IPS DF 4.7 (cell line): ENCODE measurements around the gene KY.
"Not testable (repeated sequence)": the region's sequence is repeated elsewhere in the genome, so short reads cannot be mapped to it uniquely, and the experiment has no call there.

Experiments used
- DNase-seq: peaks from one replicate; pipeline ENCODE4 v3.0.0-alpha.2; 2013; ENCODE audit warnings: low spot score; ENCODE audit errors: extremely low read depth

Gene KY

GRCh38 chr3:134603480-134603879, 47.3 kb downstream of the KY start:
- no peak for DNase-seq

- no peak for DNase-seq
Observed at GRCh38 chr3:134602440-134602814, 48.4 kb downstream of the KY start.

- DNase-seq, result no peak
Observed at GRCh38 chr3:134601539-134602439, 49.0 kb downstream of the KY start.

GRCh38 chr3:134600685-134601463, 49.9 kb downstream of the KY start:
- DNase-seq, result no peak

GRCh38 chr3:134600206-134600605, 50.6 kb downstream of the KY start:
- DNase-seq, result no peak

GRCh38 chr3:134598763-134599545, 51.9 kb downstream of the KY start:
- DNase-seq, result no peak

GRCh38 chr3:134597390-134597970, 53.3 kb downstream of the KY start:
- no peak for DNase-seq

- DNase-seq, result not testable (repeated sequence)
Observed at GRCh38 chr3:134594986-134595385, 55.8 kb downstream of the KY start.

- DNase-seq, result no peak
Observed at GRCh38 chr3:134594331-134594741, 56.5 kb downstream of the KY start.

- DNase-seq, result no peak
Observed at GRCh38 chr3:134592806-134593205, 58.0 kb downstream of the KY start.

GRCh38 chr3:134590766-134591165, 60.1 kb downstream of the KY start:
- DNase-seq, result no peak

- no peak for DNase-seq
Observed at GRCh38 chr3:134579141-134579665, 71.6 kb downstream of the KY start.

GRCh38 chr3:134576831-134577230, 74.0 kb downstream of the KY start:
- no peak for DNase-seq

- DNase-seq, result no peak
Observed at GRCh38 chr3:134576426-134576825, 74.4 kb downstream of the KY start.

- DNase-seq, result not testable (repeated sequence)
Observed at GRCh38 chr3:134569899-134570298, 80.9 kb downstream of the KY start.

- DNase-seq, result no peak
Observed at GRCh38 chr3:134568790-134569189, 82.0 kb downstream of the KY start.

GRCh38 chr3:134567605-134568004, 83.2 kb downstream of the KY start:
- DNase-seq, result no peak

GRCh38 chr3:134564991-134565390, 85.8 kb downstream of the KY start:
- DNase-seq, result no peak

GRCh38 chr3:134563601-134564000, 87.2 kb downstream of the KY start:
- no peak for DNase-seq

GRCh38 chr3:134562055-134562454, 88.8 kb downstream of the KY start:
- DNase-seq, result no peak

- DNase-seq, result no peak
Observed at GRCh38 chr3:134559591-134559990, 91.2 kb downstream of the KY start.
